GM23338 (cell line): Measurements from ENCODE around the gene UBA3. TPM values are rescaled to one million over a fixed set of nuclear protein-coding genes. Genes with fewer than 3 reads are reported as not detected.

ENCODE experiments used
- ATAC-seq: fragments of 200-7000 bp; cut with Tn5 transposase; 3 replicates; pipeline ENCODE4 v1.9.1; 2020
- DNase-seq: peaks from one replicate; pipeline ENCODE4 v3.0.0-alpha.2; 2015; ENCODE audit warnings: low spot score
- H2AFZ ChIP-seq: fragments of 200-600 bp; sonication (generic); 2 replicates; pipeline ENCODE4 v1.8.0; 2016; ENCODE audit warnings: antibody characterized with exemption, mild to moderate bottlenecking, moderate library complexity
- H3F3A ChIP-seq: fragments of 200-600 bp; sonication (generic); replicated peaks from 2 replicates; pipeline ENCODE4 v1.8.0; 2017; ENCODE audit warnings: antibody characterized with exemption, mixed run types, low read depth
- H3K27ac ChIP-seq: fragments of 200-600 bp; sonication (generic); 2 replicates; pipeline ENCODE4 v1.6.1; 2016; ENCODE audit warnings: low read depth
- H3K27me3 ChIP-seq: fragments of 200-600 bp; sonication (generic); 2 replicates; pipeline ENCODE4 v1.8.0; 2016; ENCODE audit warnings: mild to moderate bottlenecking, mixed run types, moderate library complexity; ENCODE audit not compliant: insufficient read depth
- H3K36me3 ChIP-seq: fragments of 200-600 bp; sonication (generic); 2 replicates; pipeline ENCODE4 v1.8.0; 2016; ENCODE audit warnings: mild to moderate bottlenecking; ENCODE audit not compliant: insufficient read depth
- H3K4me1 ChIP-seq: fragments of 200-600 bp; sonication (generic); 2 replicates; pipeline ENCODE4 v1.8.0; 2016; ENCODE audit warnings: mild to moderate bottlenecking, moderate library complexity; ENCODE audit not compliant: insufficient read depth
- H3K4me2 ChIP-seq: fragments of 200-600 bp; sonication (generic); 2 replicates; pipeline ENCODE4 v1.7.1; 2017; ENCODE audit warnings: mixed run types
- H3K4me3 ChIP-seq: fragments of 200-600 bp; sonication (generic); 2 replicates; pipeline ENCODE4 v1.6.1; 2016; ENCODE audit warnings: mixed run types
- H3K79me2 ChIP-seq: fragments of 200-600 bp; sonication (generic); replicated peaks from 2 replicates; pipeline ENCODE4 v1.8.0; 2017; ENCODE audit warnings: mild to moderate bottlenecking; ENCODE audit not compliant: insufficient read depth
- H3K9me2 ChIP-seq: fragments of 200-600 bp; sonication (generic); 2 replicates; pipeline ENCODE4 v1.8.0; 2017; ENCODE audit not compliant: insufficient read depth
- H4K20me1 ChIP-seq: fragments of 200-600 bp; sonication (generic); replicated peaks from 2 replicates; pipeline ENCODE4 v1.8.0; 2017; ENCODE audit warnings: mild to moderate bottlenecking; ENCODE audit not compliant: insufficient read depth
- H3K27ac Mint-ChIP-seq: 2 replicates; pipeline ENCODE4 v1.8.0; 2020; ENCODE audit warnings: inconsistent platforms, mild to moderate bottlenecking, moderate library complexity, mixed read lengths
- H3K27me3 Mint-ChIP-seq: 3 replicates; pipeline ENCODE4 v1.8.0; 2022; ENCODE audit warnings: low read depth, mild to moderate bottlenecking, moderate library complexity, mixed read lengths, inconsistent platforms; ENCODE audit not compliant: insufficient read depth, poor library complexity
- H3K36me3 Mint-ChIP-seq: 3 replicates; pipeline ENCODE4 v1.8.0; 2021; ENCODE audit warnings: low read depth, mild to moderate bottlenecking, inconsistent platforms, moderate library complexity, mixed read lengths
- H3K4me1 Mint-ChIP-seq: 3 replicates; pipeline ENCODE4 v1.8.0; 2020; ENCODE audit warnings: mild to moderate bottlenecking, inconsistent platforms, mixed read lengths
- H3K4me3 Mint-ChIP-seq: 3 replicates; pipeline ENCODE4 v1.8.0; 2021; ENCODE audit warnings: moderate library complexity, mild to moderate bottlenecking, inconsistent platforms, mixed read lengths
- H3K9me3 Mint-ChIP-seq: 3 replicates; pipeline ENCODE4 v1.8.0; 2020; ENCODE audit warnings: moderate library complexity, mild to moderate bottlenecking, inconsistent platforms, mixed read lengths
- CREB1 ChIP-seq: fragments of 250-450 bp; sonication (Bioruptor Pico); IDR thresholded peaks from 2 replicates; pipeline ENCODE4 v1.5.0; 2020; ENCODE audit warnings: low read depth, mild to moderate bottlenecking, moderate library complexity
- CTCF ChIP-seq, 2 experiments: fragments of 200-600 bp in 1 of 2; sonication (generic) in 1 of 2; conservative IDR thresholded peaks; 2 replicates each; pipeline versions ENCODE4 v1.5.1 to v1.6.1; 2016 to 2017; ENCODE audit warnings: antibody characterized with exemption in 2 of 2, low read depth in 2 of 2, mild to moderate bottlenecking in 2 of 2, moderate library complexity in 1 of 2
- ETS1 ChIP-seq: IDR thresholded peaks from 2 replicates; pipeline ENCODE4 v1.6.1; 2016; ENCODE audit warnings: antibody characterized with exemption
- EZH2 ChIP-seq: fragments of 200-600 bp; sonication (generic); IDR thresholded peaks from one replicate; pipeline ENCODE4 v1.8.0; 2017; ENCODE audit warnings: antibody characterized with exemption, mild to moderate bottlenecking, low read depth; ENCODE audit not compliant: unreplicated experiment
- EZH2phosphoT487 ChIP-seq: fragments of 200-600 bp; sonication (generic); IDR thresholded peaks from one replicate; pipeline ENCODE4 v1.8.1; 2018; ENCODE audit warnings: antibody characterized with exemption; ENCODE audit not compliant: unreplicated experiment
- JUNB ChIP-seq: IDR thresholded peaks from one replicate; pipeline ENCODE4 v1.6.1; 2016; ENCODE audit warnings: antibody characterized with exemption; ENCODE audit not compliant: unreplicated experiment
- NANOG ChIP-seq: IDR thresholded peaks from 2 replicates; pipeline ENCODE4 v1.6.1; 2016; ENCODE audit warnings: antibody characterized with exemption, borderline replicate concordance
- POLR2AphosphoS5 ChIP-seq: IDR thresholded peaks from 2 replicates; pipeline ENCODE4 v1.6.1; 2016; ENCODE audit warnings: antibody characterized with exemption, low read depth
- REST ChIP-seq: IDR thresholded peaks from one replicate; pipeline ENCODE4 v1.6.1; 2018; ENCODE audit warnings: antibody characterized with exemption; ENCODE audit not compliant: unreplicated experiment
- STAT1 ChIP-seq: IDR thresholded peaks from one replicate; pipeline ENCODE4 v1.6.1; 2016; ENCODE audit warnings: antibody characterized with exemption; ENCODE audit not compliant: unreplicated experiment
- ZNF114 ChIP-seq: fragments of 250-450 bp; sonication (Bioruptor Pico); IDR thresholded peaks from 2 replicates; pipeline ENCODE4 v1.5.0; 2020; ENCODE audit warnings: mild to moderate bottlenecking, moderate library complexity
- ZNF331 ChIP-seq: fragments of 250-450 bp; sonication (Bioruptor Pico); IDR thresholded peaks from 2 replicates; pipeline ENCODE4 v1.5.0; 2020; ENCODE audit warnings: low read depth, mild to moderate bottlenecking, moderate library complexity
- ZNF462 ChIP-seq: fragments of 250-450 bp; sonication (Bioruptor Pico); IDR thresholded peaks from 2 replicates; pipeline ENCODE4 v1.5.0; 2020; ENCODE audit warnings: mild to moderate bottlenecking, moderate library complexity
- polyA plus RNA-seq: library from polyadenylated mRNA; unstranded; fragments of >200 nt; fragmentation: Nextera tagmentation; extraction: Ambion mirVana; gene quantifications from 2 replicates; pipeline ENCODE4 v1.2.1, GENCODE V29; 2016
- total RNA-seq: library from RNA; depleted of rRNA; stranded (reverse); fragments of >200 nt; shearing (Covaris generic); gene quantifications from 2 replicates; pipeline ENCODE4 v1.2.3, GENCODE V29; 2014

Gene UBA3
- total and polyA plus RNA-seq, 2 experiments from 2014 or later, result 53.2 to 85.3 TPM

- H2AFZ ChIP-seq, result no peak overlapping the region
- no peak for TF ChIP-seq REST
- TF ChIP-seq POLR2AphosphoS5, result no peak
- no peak for TF ChIP-seq EZH2phosphoT487
- TF ChIP-seq STAT1, result no peak
- TF ChIP-seq ZNF114, result no peak
- no peak for TF ChIP-seq NANOG
- no peak for TF ChIP-seq ZNF331 (CRISPR knock-in tag)
- TF ChIP-seq JUNB, result no peak
- TF ChIP-seq CREB1, result no peak
- no peak for TF ChIP-seq EZH2
- no peak for TF ChIP-seq CTCF (conservative IDR thresholded peaks at IDR 0.05; ENCODE audit: low read depth in 2 of 2)
- no peak for TF ChIP-seq ETS1
- TF ChIP-seq ZNF462 (CRISPR knock-in tag), result no peak
- Mint-ChIP-seq H3K36me3 (peaks cover 43% of the 10 kb centered on the region), H3K4me3 (no peak overlapping the region), H3K27me3 (peaks cover 2% of the 10 kb centered on the region), H3K4me1 (no peaks in the 10 kb centered on the region), H3K27ac (no peak overlapping the region), H3K9me3 (no peaks in the 10 kb centered on the region)
- no peak overlapping the region for H3K4me2 ChIP-seq
- H3K36me3 ChIP-seq, result peaks cover 19% of the 10 kb centered on the region
- H4K20me1 ChIP-seq, result no peaks in the 10 kb centered on the region
- H3K9me2 ChIP-seq, result no peaks in the 10 kb centered on the region
- no peaks in the 10 kb centered on the region for H3K4me1 ChIP-seq
- H3K27ac ChIP-seq, result no peak overlapping the region
- no peak overlapping the region for H3K4me3 ChIP-seq
- H3K79me2 ChIP-seq, result no peaks in the 10 kb centered on the region
- no peak for ATAC-seq
- no peaks in the 10 kb centered on the region for H3F3A ChIP-seq
- H3K27me3 ChIP-seq, result no peaks in the 10 kb centered on the region
- DNase-seq, result no peak
Measured at GRCh38 chr3:69032737-69033136, 47.4 kb downstream of the UBA3 start.
